Liver (tissue), 3 donors: Measurements from ENCODE around the gene SLCO4C1.

Experiments used
- EGR1 ChIP-seq, 2 donors: IDR thresholded peaks; 2 replicates each; pipeline ENCODE4 v1.6.1; 2016 to 2018; ENCODE audit warnings: antibody characterized with exemption in 2 of 2, low read depth in 2 of 2
- FOXA1 ChIP-seq: IDR thresholded peaks from 2 replicates; pipeline ENCODE4 v1.6.1; 2016; ENCODE audit warnings: antibody characterized with exemption
- FOXA2 ChIP-seq: IDR thresholded peaks from 2 replicates; pipeline ENCODE4 v1.6.1; 2016; ENCODE audit warnings: antibody characterized with exemption
- GABPA ChIP-seq, 2 donors: IDR thresholded peaks in 1 of 2; conservative IDR thresholded peaks in 1 of 2; 2 replicates each; pipeline ENCODE4 v1.6.1; 2016; ENCODE audit warnings: antibody characterized with exemption in 2 of 2, mild to moderate bottlenecking in 1 of 2, moderate library complexity in 1 of 2
- HNF4A ChIP-seq, 2 donors: conservative IDR thresholded peaks; 2 replicates each; pipeline ENCODE4 v1.6.1; 2016; ENCODE audit warnings: antibody characterized with exemption in 2 of 2, mild to moderate bottlenecking in 2 of 2
- HNF4G ChIP-seq: IDR thresholded peaks from 2 replicates; pipeline ENCODE4 v1.6.1; 2016; ENCODE audit warnings: antibody characterized with exemption
- JUND ChIP-seq, 2 donors: IDR thresholded peaks; 2 replicates each; pipeline ENCODE4 v1.6.1; 2016; ENCODE audit warnings: antibody characterized with exemption in 2 of 2
- NR2F2 ChIP-seq: IDR thresholded peaks from 2 replicates; pipeline ENCODE4 v1.6.1; 2016; ENCODE audit warnings: antibody characterized with exemption
- RXRA ChIP-seq, 2 donors: IDR thresholded peaks; 2 replicates each; pipeline ENCODE4 v1.6.1; 2017 to 2018; ENCODE audit warnings: antibody characterized with exemption in 2 of 2, mild to moderate bottlenecking in 1 of 2
- SP1 ChIP-seq: IDR thresholded peaks from 2 replicates; pipeline ENCODE4 v1.6.1; 2018; ENCODE audit warnings: antibody characterized with exemption, mild to moderate bottlenecking
- TF ChIP-seq, protein P1 (sequence below): IDR thresholded peaks from 2 replicates; pipeline ENCODE4 v1.6.1; 2016; ENCODE audit warnings: antibody characterized with exemption
- TF ChIP-seq, protein P2 (sequence below): fragments of 150-350 bp; IDR thresholded peaks from 2 replicates; pipeline ENCODE4 v1.5.1; 2017; ENCODE audit warnings: improper control_type of control experiment, low read depth, low read length; ENCODE audit not compliant: missing input control
- TF ChIP-seq, protein P3 (sequence below): IDR thresholded peaks from 2 replicates; pipeline ENCODE4 v1.6.1; 2016; ENCODE audit warnings: antibody characterized with exemption
- donor health status: healthy.
- donor health status: healthy.

DNA sequence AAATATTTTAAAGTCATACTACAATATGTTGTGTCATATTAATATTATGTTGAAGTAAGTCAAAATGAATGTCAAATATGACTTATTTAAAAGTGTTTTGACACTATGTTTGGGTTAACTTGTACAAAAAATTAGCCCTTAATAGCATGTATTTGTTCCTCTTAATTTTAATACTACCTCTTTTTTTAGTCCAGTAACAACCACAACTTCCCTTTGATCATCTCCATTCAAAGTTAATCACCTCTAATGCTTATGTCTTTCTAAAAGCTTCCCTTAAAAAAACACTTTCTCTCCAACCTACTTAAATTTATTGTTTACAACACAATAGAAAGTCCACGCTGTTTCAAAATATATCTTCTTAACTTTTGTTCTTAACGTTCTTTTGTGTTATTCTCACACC is 9.6 kb downstream of the SLCO4C1 start:
- TF ChIP-seq FOXA2 (no peak), HNF4A (conservative IDR thresholded peaks at IDR 0.05) (no peak), SP1 (no peak), RXRA (IDR thresholded peaks at IDR 0.05) (no peak), EGR1 (IDR thresholded peaks at IDR 0.05; ENCODE audit: low read depth in 2 of 2) (no peak), GABPA (IDR thresholded peaks at IDR 0.05 in 1 of 2, conservative IDR thresholded peaks at IDR 0.05 in 1 of 2) (no peak), JUND (IDR thresholded peaks at IDR 0.05) (no peak), NR2F2 (no peak), FOXA1 (no peak), HNF4G (no peak)
- TF ChIP-seq, protein P1, sequence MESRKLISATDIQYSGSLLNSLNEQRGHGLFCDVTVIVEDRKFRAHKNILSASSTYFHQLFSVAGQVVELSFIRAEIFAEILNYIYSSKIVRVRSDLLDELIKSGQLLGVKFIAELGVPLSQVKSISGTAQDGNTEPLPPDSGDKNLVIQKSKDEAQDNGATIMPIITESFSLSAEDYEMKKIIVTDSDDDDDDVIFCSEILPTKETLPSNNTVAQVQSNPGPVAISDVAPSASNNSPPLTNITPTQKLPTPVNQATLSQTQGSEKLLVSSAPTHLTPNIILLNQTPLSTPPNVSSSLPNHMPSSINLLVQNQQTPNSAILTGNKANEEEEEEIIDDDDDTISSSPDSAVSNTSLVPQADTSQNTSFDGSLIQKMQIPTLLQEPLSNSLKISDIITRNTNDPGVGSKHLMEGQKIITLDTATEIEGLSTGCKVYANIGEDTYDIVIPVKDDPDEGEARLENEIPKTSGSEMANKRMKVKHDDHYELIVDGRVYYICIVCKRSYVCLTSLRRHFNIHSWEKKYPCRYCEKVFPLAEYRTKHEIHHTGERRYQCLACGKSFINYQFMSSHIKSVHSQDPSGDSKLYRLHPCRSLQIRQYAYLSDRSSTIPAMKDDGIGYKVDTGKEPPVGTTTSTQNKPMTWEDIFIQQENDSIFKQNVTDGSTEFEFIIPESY: no peak
- TF ChIP-seq, protein P2, sequence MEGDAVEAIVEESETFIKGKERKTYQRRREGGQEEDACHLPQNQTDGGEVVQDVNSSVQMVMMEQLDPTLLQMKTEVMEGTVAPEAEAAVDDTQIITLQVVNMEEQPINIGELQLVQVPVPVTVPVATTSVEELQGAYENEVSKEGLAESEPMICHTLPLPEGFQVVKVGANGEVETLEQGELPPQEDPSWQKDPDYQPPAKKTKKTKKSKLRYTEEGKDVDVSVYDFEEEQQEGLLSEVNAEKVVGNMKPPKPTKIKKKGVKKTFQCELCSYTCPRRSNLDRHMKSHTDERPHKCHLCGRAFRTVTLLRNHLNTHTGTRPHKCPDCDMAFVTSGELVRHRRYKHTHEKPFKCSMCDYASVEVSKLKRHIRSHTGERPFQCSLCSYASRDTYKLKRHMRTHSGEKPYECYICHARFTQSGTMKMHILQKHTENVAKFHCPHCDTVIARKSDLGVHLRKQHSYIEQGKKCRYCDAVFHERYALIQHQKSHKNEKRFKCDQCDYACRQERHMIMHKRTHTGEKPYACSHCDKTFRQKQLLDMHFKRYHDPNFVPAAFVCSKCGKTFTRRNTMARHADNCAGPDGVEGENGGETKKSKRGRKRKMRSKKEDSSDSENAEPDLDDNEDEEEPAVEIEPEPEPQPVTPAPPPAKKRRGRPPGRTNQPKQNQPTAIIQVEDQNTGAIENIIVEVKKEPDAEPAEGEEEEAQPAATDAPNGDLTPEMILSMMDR: no peak
- TF ChIP-seq, protein P3, sequence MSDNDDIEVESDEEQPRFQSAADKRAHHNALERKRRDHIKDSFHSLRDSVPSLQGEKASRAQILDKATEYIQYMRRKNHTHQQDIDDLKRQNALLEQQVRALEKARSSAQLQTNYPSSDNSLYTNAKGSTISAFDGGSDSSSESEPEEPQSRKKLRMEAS: no peak
